Measurements from ENCODE around the gene CYP4V2.

Gene CYP4V2

DNA sequence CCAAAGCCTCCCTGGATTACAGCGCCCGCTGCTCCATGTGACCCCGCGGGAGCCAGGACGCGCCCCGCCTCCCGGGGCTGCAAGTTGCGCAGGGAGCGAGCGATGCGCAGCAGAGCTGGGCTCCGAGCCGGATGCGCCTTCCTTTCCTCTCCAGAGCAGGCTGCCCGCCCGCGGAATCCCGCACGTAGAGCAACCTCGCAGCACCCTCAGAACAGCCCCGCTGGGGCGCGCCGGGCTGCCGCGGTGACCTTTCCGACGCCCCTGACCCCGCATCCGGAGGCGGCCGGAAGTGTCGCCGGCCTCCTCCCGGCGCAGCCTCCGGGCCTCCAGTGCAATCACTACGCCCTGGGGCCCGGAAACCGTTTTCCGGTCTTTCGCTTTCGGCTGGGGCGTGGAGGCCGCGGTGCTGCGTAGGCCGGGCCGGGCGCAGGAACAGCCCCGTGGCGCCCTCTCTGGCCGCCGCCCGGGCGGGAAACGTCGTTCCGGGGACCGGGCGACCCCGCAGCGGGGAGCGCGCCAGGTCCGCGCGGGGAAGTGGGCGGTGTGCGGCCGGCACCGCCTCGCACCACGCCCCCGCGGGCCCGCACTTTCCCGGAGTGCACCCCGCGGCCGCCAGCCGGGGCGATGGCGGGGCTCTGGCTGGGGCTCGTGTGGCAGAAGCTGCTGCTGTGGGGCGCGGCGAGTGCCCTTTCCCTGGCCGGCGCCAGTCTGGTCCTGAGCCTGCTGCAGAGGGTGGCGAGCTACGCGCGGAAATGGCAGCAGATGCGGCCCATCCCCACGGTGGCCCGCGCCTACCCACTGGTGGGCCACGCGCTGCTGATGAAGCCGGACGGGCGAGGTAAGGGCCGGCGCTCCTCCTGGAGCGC is at the start of gene CYP4V2:
TSS of gene CYP4V2 (plus strand) at position 368 of the 866 bp plus-strand sequence. CDS start at position 625, 257 bp downstream.
- Histone ChIP-seq H3K4me3 (ENCODE audit: low read length) (peak within 1 kb of the TSS; percentile 63), H3K4me1 (ENCODE audit: control insufficient read depth, insufficient read depth, low read length) (peaks cover 10% of the 10 kb centered on the region), H3K36me3 (ENCODE audit: control insufficient read depth, insufficient read depth, low read length) (no peaks in the 10 kb centered on the region), H3K27me3 (ENCODE audit: control insufficient read depth, insufficient read depth, low read length) (no peaks in the 10 kb centered on the region), H3K9ac (ENCODE audit: low read length) (peak within 1 kb of the TSS; percentile 93), H3K9me3 (ENCODE audit: control insufficient read depth, low read length) (no peaks in the 10 kb centered on the region)

DNA sequence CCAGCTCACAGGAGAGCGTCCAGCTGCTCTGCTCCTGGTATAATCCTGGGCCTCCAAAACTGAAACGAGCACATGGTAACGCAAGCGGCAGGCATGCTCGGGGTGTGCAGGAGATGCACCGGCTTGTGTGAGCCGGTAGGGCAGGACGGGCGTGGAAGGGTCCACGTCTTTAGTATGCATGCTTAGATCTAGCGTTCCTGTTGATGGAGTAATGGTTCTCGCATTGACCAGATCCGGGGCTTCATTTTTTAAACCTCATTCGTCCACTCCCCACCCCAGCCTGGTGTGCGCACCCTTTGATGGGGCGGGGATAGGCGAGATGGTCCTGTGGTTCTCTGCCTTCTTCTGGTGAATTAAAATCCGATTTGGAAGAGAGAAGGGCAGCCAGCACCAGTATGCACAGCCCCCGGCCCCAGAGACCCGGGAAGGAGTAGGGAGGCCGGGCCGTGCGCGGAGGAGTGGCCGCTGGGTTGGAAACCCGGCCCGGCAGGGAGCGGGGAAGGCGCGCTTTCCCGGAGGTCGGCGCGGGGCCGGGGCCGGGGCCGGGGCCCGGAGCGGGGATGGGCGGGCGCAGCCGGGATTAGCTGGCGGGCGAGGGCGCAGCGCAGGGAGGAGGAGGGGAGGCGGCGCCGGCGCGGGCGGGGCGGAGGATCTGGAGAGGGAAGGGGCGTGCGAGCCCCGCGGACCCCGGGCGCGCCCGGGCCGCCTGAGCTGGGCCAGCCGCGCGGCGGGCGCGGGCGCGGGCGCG is 47.0 kb upstream of the CYP4V2 start:
- peak overlapping the region; percentile 33 for H3K9ac ChIP-seq (ENCODE audit: low read length)
- H3K9me3 ChIP-seq (ENCODE audit: control insufficient read depth, low read length), result no peaks in the 10 kb centered on the region
- no peaks in the 10 kb centered on the region for H3K27me3 ChIP-seq (ENCODE audit: control insufficient read depth, insufficient read depth, low read length)
- H3K4me1 ChIP-seq (ENCODE audit: control insufficient read depth, insufficient read depth, low read length), result peaks cover 5% of the 10 kb centered on the region
- no peaks in the 10 kb centered on the region for H3K36me3 ChIP-seq (ENCODE audit: control insufficient read depth, insufficient read depth, low read length)
- no peak overlapping the region for H3K4me3 ChIP-seq (ENCODE audit: low read length)

GRCh38 chr4:186144946-186145569 is 46.3 kb upstream of the CYP4V2 start:
- H3K27me3 ChIP-seq (ENCODE audit: control insufficient read depth, insufficient read depth, low read length), result no peaks in the 10 kb centered on the region
- no peak overlapping the region for H3K4me3 ChIP-seq (ENCODE audit: low read length)
- peaks cover 5% of the 10 kb centered on the region for H3K4me1 ChIP-seq (ENCODE audit: control insufficient read depth, insufficient read depth, low read length)
- H3K9me3 ChIP-seq (ENCODE audit: control insufficient read depth, low read length), result no peaks in the 10 kb centered on the region
- H3K36me3 ChIP-seq (ENCODE audit: control insufficient read depth, insufficient read depth, low read length), result no peaks in the 10 kb centered on the region
- H3K9ac ChIP-seq (ENCODE audit: low read length), result peak overlapping the region; percentile 36

DNA sequence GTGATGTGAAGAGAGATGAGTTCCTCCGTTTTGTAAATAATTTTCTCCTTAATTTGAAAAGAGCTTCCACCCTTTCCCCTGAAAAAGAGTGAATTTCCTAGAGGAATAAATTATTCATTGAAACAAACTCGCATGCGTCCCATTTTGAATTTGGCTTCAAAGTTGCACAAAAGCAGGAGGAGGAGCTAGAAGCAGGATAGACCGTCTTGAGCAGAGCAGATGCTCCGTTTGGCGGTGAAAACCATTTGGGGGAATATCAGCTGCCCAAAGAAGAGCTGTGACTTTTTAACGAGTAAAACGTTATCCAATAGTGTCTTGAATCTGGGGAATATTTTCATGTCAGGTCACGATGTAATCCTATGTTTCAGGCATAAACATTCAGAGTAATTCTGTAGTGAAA is 44.9 kb upstream of the CYP4V2 start:
- Histone ChIP-seq H3K9me3 (ENCODE audit: control insufficient read depth, low read length) (no peaks in the 10 kb centered on the region), H3K4me1 (ENCODE audit: control insufficient read depth, insufficient read depth, low read length) (peaks cover 5% of the 10 kb centered on the region), H3K9ac (ENCODE audit: low read length) (no peak overlapping the region)

GRCh38 chr4:186148336-186148975 is 42.9 kb upstream of the CYP4V2 start:
- Histone ChIP-seq H3K9me3 (ENCODE audit: control insufficient read depth, low read length) (no peaks in the 10 kb centered on the region), H3K27me3 (ENCODE audit: control insufficient read depth, insufficient read depth, low read length) (no peaks in the 10 kb centered on the region)

More for the DNA sequence above, 44.9 kb upstream of the CYP4V2 start:
- H3K36me3 ChIP-seq (ENCODE audit: control insufficient read depth, insufficient read depth, low read length), result no peaks in the 10 kb centered on the region
- H3K4me3 ChIP-seq (ENCODE audit: low read length), result no peak overlapping the region
- no peaks in the 10 kb centered on the region for H3K27me3 ChIP-seq (ENCODE audit: control insufficient read depth, insufficient read depth, low read length)

GRCh38 chr4:186149872-186150271 is 41.5 kb upstream of the CYP4V2 start:
- Histone ChIP-seq H3K4me1 (ENCODE audit: control insufficient read depth, insufficient read depth, low read length) (no peaks in the 10 kb centered on the region), H3K36me3 (ENCODE audit: control insufficient read depth, insufficient read depth, low read length) (no peaks in the 10 kb centered on the region), H3K4me3 (ENCODE audit: low read length) (no peak overlapping the region), H3K9me3 (ENCODE audit: control insufficient read depth, low read length) (no peaks in the 10 kb centered on the region), H3K9ac (ENCODE audit: low read length) (no peak overlapping the region), H3K27me3 (ENCODE audit: control insufficient read depth, insufficient read depth, low read length) (no peaks in the 10 kb centered on the region)

More at GRCh38 chr4:186148336-186148975, 42.9 kb upstream of the CYP4V2 start:
- no peak overlapping the region for H3K4me3 ChIP-seq (ENCODE audit: low read length)
- no peak overlapping the region for H3K9ac ChIP-seq (ENCODE audit: low read length)
- no peaks in the 10 kb centered on the region for H3K36me3 ChIP-seq (ENCODE audit: control insufficient read depth, insufficient read depth, low read length)
- peaks cover 5% of the 10 kb centered on the region for H3K4me1 ChIP-seq (ENCODE audit: control insufficient read depth, insufficient read depth, low read length)

- H3K9me3 ChIP-seq (ENCODE audit: control insufficient read depth, low read length), result no peaks in the 10 kb centered on the region
- H3K9ac ChIP-seq (ENCODE audit: low read length), result no peak overlapping the region
Measured at GRCh38 chr4:186150926-186151325, 40.4 kb upstream of the CYP4V2 start.

GRCh38 chr4:186151499-186151898 is 39.9 kb upstream of the CYP4V2 start:
- no peaks in the 10 kb centered on the region for H3K9me3 ChIP-seq (ENCODE audit: control insufficient read depth, low read length)
- no peak overlapping the region for H3K9ac ChIP-seq (ENCODE audit: low read length)
- H3K36me3 ChIP-seq (ENCODE audit: control insufficient read depth, insufficient read depth, low read length), result no peaks in the 10 kb centered on the region
- no peak overlapping the region for H3K4me3 ChIP-seq (ENCODE audit: low read length)
- H3K4me1 ChIP-seq (ENCODE audit: control insufficient read depth, insufficient read depth, low read length), result no peaks in the 10 kb centered on the region
- H3K27me3 ChIP-seq (ENCODE audit: control insufficient read depth, insufficient read depth, low read length), result no peaks in the 10 kb centered on the region

More at GRCh38 chr4:186150926-186151325, 40.4 kb upstream of the CYP4V2 start:
- Histone ChIP-seq H3K4me3 (ENCODE audit: low read length) (no peak overlapping the region), H3K27me3 (ENCODE audit: control insufficient read depth, insufficient read depth, low read length) (no peaks in the 10 kb centered on the region), H3K36me3 (ENCODE audit: control insufficient read depth, insufficient read depth, low read length) (no peaks in the 10 kb centered on the region), H3K4me1 (ENCODE audit: control insufficient read depth, insufficient read depth, low read length) (no peaks in the 10 kb centered on the region)

DNA sequence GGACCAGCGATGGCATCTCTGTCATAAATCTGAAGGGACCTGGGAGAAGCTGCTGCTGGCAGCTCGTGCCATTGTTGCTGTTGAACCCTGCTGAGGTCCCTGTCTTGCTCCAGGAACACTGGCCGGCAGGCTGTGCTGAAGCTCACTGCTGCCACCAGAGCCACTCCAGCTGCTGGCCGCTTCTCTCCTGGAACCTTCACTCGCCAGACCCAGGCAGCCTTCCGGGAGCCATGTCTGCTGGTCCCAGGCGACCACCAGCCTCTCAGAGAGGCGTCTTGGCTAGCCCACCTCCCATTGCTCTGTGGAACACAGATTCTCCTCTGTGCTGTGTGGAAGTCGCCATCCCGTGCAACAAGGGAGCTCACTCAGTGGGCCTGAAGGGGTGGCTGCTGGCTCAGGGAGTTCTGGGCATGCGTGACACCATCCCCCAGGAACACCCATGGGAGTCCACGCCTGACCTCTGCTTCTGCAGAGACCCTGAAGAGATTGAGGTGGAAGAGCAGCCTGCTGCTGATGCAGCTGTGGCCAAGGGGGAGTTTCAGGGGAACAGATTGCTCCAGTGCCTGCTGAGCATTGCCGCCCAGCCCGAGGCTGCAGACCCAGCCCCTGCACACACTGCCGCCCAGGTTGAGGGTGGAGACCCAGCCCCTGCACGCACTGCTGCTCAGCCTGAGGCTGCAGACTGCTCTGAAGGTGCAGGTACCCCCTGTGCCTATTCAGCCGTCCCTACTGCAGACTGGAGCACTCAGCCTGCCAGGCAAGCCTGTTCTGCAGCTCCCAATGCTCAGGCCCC is 33.1 kb upstream of the CYP4V2 start:
- Histone ChIP-seq H3K4me3 (ENCODE audit: low read length) (no peak overlapping the region), H3K4me1 (ENCODE audit: control insufficient read depth, insufficient read depth, low read length) (no peaks in the 10 kb centered on the region), H3K36me3 (ENCODE audit: control insufficient read depth, insufficient read depth, low read length) (no peaks in the 10 kb centered on the region), H3K27me3 (ENCODE audit: control insufficient read depth, insufficient read depth, low read length) (no peaks in the 10 kb centered on the region), H3K9ac (ENCODE audit: low read length) (no peak overlapping the region), H3K9me3 (ENCODE audit: control insufficient read depth, low read length) (no peaks in the 10 kb centered on the region)

- H3K27me3 ChIP-seq (ENCODE audit: control insufficient read depth, insufficient read depth, low read length), result no peaks in the 10 kb centered on the region
- H3K4me3 ChIP-seq (ENCODE audit: low read length), result no peak overlapping the region
- H3K36me3 ChIP-seq (ENCODE audit: control insufficient read depth, insufficient read depth, low read length), result no peaks in the 10 kb centered on the region
- no peaks in the 10 kb centered on the region for H3K4me1 ChIP-seq (ENCODE audit: control insufficient read depth, insufficient read depth, low read length)
- H3K9me3 ChIP-seq (ENCODE audit: control insufficient read depth, low read length), result no peaks in the 10 kb centered on the region
- no peak overlapping the region for H3K9ac ChIP-seq (ENCODE audit: low read length)
Measured at GRCh38 chr4:186158966-186159365, 32.4 kb upstream of the CYP4V2 start.

DNA sequence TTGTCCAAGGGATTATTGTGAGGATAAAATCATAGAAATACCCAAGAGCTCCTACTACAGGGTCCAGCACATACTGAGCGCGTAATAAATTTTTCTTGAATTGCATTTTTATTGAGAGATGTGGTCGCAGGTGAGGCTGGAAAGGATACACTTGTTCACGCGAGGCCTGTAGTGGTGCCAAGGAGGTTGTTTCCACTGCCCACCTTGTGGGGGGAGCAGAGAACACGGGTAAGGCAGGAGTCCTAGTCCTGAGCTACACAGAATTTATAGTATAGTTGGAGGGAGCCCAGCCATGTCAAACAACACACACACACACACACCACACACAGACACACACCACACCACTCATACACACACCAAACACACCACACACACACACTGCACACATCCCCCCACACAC is 31.8 kb upstream of the CYP4V2 start:
- Histone ChIP-seq H3K4me1 (ENCODE audit: control insufficient read depth, insufficient read depth, low read length) (no peaks in the 10 kb centered on the region), H3K4me3 (ENCODE audit: low read length) (no peak overlapping the region), H3K27me3 (ENCODE audit: control insufficient read depth, insufficient read depth, low read length) (no peaks in the 10 kb centered on the region), H3K9me3 (ENCODE audit: control insufficient read depth, low read length) (no peaks in the 10 kb centered on the region), H3K9ac (ENCODE audit: low read length) (no peak overlapping the region), H3K36me3 (ENCODE audit: control insufficient read depth, insufficient read depth, low read length) (no peaks in the 10 kb centered on the region)

All from mucosa of stomach (tissue), 1 donor.